ENCODE measurements around the gene FKBP7.

Gene FKBP7

DNA sequence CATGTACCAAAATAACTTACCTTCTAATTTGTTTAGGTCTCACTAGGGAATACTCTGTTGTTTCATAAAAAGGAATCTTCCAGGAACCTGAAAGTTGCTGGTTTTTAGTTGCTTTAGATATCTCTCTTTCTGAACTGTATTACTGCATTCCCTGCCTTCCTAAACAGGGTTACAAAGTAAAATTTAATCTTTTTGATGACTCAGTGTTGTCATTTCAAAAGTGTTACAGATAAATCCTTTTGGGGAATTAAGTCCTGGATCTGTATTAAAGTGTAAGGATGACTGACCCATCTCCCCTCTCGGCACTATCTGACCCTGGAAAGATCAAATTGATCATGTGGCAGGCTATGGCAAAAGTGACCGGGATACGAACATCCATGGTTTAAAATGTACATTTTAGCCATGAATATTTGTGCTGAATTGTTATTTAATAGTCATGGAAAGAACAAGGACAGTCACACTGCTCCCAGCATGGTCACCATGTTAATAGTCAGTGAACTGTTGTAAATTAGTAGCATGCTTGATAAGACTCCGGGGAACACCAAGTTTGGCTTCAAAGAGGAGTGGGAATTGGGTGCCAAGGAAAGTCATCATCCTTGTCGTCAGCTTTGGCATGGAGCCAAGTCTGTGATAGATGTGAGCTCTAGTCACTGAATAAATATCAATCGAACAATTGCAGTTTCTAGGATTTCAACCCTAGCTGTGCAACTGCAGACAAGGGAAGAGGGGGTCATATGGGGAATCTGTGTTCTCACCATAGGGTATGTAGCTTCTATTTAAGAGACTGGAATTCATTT is 6.0 kb upstream of the FKBP7 start:
- no peak overlapping the region for H3K27ac ChIP-seq (ENCODE audit: low read length)
- no peaks in the 10 kb centered on the region for H3K9me3 ChIP-seq (ENCODE audit: insufficient read depth, low read depth, low read length)
- no peaks in the 10 kb centered on the region; the same call in 1 of the 2 replicates for H3K36me3 ChIP-seq (ENCODE audit: insufficient read depth, low read depth, low read length)
- no peak overlapping the region for H3K9ac ChIP-seq (ENCODE audit: low read depth, low read length)
- H3K4me1 ChIP-seq (ENCODE audit: insufficient read depth, low read length): peaks cover 20% of the 10 kb centered on the region
- no peak overlapping the region for H3K4me3 ChIP-seq (ENCODE audit: low read length)
- peaks cover 3% of the 10 kb centered on the region; the same call in 1 of the 2 replicates for H3K27me3 ChIP-seq (ENCODE audit: insufficient read depth, low read length)

DNA sequence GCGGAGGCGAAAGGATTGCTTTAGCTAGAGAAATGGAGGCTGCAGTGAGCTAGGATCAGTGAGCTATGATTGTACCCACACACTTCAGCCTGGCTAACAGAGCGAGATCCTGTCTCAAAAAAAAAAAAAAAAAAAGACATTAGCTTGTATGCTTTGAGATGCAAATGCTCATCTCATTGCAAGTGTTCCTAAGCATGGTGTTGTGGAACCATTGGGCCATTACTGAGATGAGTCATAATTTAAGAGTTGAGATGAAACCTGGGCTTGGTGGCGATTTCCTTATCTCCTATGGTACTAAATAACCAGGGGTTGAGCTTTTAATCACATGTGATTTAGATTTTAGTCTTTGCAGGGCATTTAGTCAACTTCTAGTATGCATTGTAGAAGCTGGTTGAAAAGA is 4.0 kb upstream of the FKBP7 start:
- Histone ChIP-seq H3K4me1 (ENCODE audit: insufficient read depth, low read length) (peaks cover 23% of the 10 kb centered on the region), H3K36me3 (ENCODE audit: insufficient read depth, low read depth, low read length) (no peaks in the 10 kb centered on the region; the same call in 1 of the 2 replicates), H3K27ac (ENCODE audit: low read length) (no peak overlapping the region), H3K27me3 (ENCODE audit: insufficient read depth, low read length) (peaks cover 8% of the 10 kb centered on the region; the same call in 1 of the 2 replicates), H3K9me3 (ENCODE audit: insufficient read depth, low read depth, low read length) (no peaks in the 10 kb centered on the region), H3K9ac (ENCODE audit: low read depth, low read length) (no peak overlapping the region), H3K4me3 (ENCODE audit: low read length) (0 out of 2 replicates have a peak overlapping the region, but pooled peaks have one; percentile 24)

DNA sequence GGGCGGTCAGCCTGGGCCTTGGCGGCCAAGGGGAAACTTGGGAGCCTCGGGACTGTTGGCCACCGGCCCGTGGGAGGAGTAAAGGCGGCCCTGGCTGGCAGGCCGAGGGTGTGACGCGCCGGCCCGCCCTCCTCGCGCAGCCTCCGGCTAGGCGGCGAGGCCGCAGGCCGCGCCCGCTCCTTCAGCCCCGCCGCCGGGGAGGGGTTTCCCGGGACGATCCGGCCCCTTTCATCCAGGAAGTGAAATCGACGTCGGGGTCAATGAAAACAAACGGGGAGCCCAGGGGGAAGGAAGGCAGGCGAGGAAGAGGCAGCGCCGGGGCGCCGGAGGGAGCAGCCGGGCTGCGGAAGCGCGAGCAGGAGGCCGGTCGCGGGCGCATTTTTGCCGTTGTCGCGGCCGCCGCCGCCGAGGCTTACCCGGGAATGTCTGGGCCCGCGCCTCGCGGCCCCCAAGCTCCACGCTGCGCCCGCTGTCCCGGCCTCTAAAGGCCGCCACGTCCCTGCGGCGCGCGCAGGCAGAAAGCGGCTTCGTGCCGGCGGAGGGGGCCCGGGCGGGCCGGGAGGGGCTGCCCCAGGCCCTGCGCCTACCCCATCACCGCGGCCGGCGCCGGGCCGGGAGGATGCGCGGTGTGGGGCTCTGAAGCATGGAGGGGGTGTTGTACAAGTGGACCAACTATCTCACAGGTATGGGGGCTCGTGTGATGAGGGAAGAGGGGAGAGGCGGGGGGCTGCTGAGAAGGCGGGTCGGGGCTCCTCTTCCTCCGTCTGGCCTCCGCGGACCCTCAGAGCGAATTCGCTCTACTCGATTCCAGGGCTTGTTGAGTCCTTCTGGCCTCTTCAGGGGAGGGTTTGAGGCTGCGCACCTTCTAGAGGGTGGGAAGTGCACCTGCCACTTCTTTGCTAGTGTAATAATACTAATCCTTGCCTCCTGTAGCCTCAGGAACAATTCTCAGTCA is 2.1 kb upstream of the FKBP7 start, which contains the start of gene PLEKHA3:
TSS of gene PLEKHA3 (plus strand) at position 231 of the 955 bp plus-strand sequence. CDS start at position 644, 413 bp downstream.
- peaks cover 23% of the 10 kb centered on the region for H3K4me1 ChIP-seq (ENCODE audit: insufficient read depth, low read length)
- peak within 1 kb of the TSS; percentile 79; the same call in 1 of the 2 replicates for H3K9ac ChIP-seq (ENCODE audit: low read depth, low read length)
- H3K27ac ChIP-seq (ENCODE audit: low read length): no peak within 1 kb of the TSS
- H3K9me3 ChIP-seq (ENCODE audit: insufficient read depth, low read depth, low read length): no peaks in the 10 kb centered on the region
- peak within 1 kb of the TSS; percentile 99 for H3K4me3 ChIP-seq (ENCODE audit: low read length)
- H3K36me3 ChIP-seq (ENCODE audit: insufficient read depth, low read depth, low read length): no peaks in the 10 kb centered on the region
- peaks cover 8% of the 10 kb centered on the region; the same call in 1 of the 2 replicates for H3K27me3 ChIP-seq (ENCODE audit: insufficient read depth, low read length)

DNA sequence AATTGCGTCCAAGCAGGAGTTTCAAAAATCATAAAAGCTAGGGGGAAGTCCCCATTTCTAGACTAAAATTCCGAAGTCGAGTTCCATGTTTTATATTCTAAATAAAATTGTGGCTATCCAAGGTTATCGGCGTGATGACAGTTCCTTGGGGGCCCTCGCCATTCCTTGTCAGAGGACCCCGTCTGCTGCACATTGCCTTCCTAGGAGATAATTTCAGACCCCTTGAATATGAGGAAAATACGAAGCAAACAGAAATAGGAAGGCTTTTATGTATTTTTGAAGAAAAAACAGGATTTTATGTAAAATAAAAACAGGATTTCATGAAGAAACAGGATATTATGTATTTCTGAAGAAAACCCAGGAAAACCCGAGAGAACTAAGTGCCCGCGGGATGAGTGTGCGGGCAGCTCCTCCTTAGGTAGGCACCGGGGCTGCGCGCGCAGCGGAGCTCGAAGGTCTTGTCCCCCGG is 1.4 kb upstream of the FKBP7 start:
- peak overlapping the region; percentile 99 for H3K4me3 ChIP-seq (ENCODE audit: low read length)
- peaks cover 23% of the 10 kb centered on the region for H3K4me1 ChIP-seq (ENCODE audit: insufficient read depth, low read length)
- no peaks in the 10 kb centered on the region for H3K9me3 ChIP-seq (ENCODE audit: insufficient read depth, low read depth, low read length)
- H3K27me3 ChIP-seq (ENCODE audit: insufficient read depth, low read length): peaks cover 8% of the 10 kb centered on the region; the same call in 1 of the 2 replicates
- no peak overlapping the region for H3K27ac ChIP-seq (ENCODE audit: low read length)
- H3K9ac ChIP-seq (ENCODE audit: low read depth, low read length): peak overlapping the region; percentile 79; the same call in 1 of the 2 replicates
- H3K36me3 ChIP-seq (ENCODE audit: insufficient read depth, low read depth, low read length): no peaks in the 10 kb centered on the region

DNA sequence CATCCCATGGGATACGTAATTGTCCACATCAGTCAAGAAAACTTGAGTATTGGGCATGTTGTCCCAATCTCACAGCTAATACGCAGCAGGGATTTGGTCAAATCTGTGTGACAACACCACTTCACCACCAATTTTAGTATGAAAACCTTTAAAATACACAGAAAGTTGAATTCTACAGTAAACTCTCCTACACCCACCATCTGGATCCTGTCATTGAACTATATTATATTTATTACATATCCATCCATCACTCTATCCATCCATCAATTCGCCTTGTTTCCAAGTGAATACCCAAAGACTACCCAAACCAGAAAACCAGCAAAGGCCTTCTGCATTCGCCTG is 846 bp upstream of the FKBP7 start:
- Histone ChIP-seq H3K36me3 (ENCODE audit: insufficient read depth, low read depth, low read length) (no peaks in the 10 kb centered on the region), H3K27ac (ENCODE audit: low read length) (no peak overlapping the region), H3K9me3 (ENCODE audit: insufficient read depth, low read depth, low read length) (no peaks in the 10 kb centered on the region), H3K9ac (ENCODE audit: low read depth, low read length) (no peak overlapping the region), H3K4me3 (ENCODE audit: low read length) (peak overlapping the region; percentile 99; the same call in 1 of the 2 replicates), H3K4me1 (ENCODE audit: insufficient read depth, low read length) (peaks cover 23% of the 10 kb centered on the region), H3K27me3 (ENCODE audit: insufficient read depth, low read length) (peaks cover 8% of the 10 kb centered on the region; the same call in 1 of the 2 replicates)

DNA sequence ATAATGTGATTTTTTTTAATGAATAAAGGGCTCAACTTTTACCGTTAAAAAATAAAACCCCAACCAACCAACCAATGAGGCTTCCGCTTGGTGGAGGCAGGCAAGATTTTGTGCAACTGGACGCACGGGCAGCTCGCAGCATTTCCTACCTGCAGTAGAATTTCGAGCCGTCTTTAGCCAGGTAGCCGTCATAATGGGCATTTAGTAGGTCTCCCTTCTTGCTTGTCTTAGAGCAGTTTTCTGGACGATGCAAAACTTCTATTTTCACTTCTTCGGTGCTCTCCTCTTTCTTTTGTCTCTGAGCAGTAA is 316 bp downstream of the FKBP7 start:
- peak overlapping the region; percentile 87 for H3K9ac ChIP-seq (ENCODE audit: low read depth, low read length)
- H3K4me3 ChIP-seq (ENCODE audit: low read length): peak overlapping the region; percentile 99
- peaks cover 23% of the 10 kb centered on the region for H3K4me1 ChIP-seq (ENCODE audit: insufficient read depth, low read length)
- peaks cover 8% of the 10 kb centered on the region; the same call in 1 of the 2 replicates for H3K27me3 ChIP-seq (ENCODE audit: insufficient read depth, low read length)
- no peaks in the 10 kb centered on the region for H3K36me3 ChIP-seq (ENCODE audit: insufficient read depth, low read depth, low read length)
- no peaks in the 10 kb centered on the region for H3K9me3 ChIP-seq (ENCODE audit: insufficient read depth, low read depth, low read length)
- H3K27ac ChIP-seq (ENCODE audit: low read length): no peak overlapping the region

DNA sequence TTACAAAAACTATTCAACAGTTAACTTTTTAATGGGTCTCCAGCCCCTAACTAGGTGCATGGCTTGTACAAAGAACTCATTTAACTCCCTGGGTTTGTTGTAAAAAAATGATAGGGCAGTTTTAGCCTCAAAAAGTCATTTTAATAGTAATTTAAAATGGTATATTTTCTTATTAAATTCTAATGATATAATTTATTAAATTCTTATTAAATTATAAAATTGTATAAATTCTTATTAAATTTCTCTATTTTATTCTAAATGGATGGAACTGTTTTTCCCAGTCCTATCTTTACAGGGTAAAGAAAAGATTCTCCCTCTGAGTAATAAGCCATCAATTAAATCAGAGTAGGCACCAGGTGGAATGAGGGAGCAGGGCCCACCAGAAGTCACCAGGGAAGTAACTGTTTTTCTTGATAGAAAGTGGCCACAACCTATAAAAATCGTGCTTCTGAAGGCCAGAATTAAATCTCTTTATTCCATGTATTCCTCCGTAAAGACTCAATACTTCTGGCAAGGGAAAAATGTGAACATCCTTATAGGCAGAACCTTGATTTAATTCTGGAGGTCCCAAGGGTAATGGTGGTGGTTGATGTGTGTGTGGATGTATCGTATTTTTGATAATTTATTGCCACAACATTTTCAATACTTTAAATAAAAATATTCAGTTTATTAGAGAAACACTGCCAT is 814 bp downstream of the FKBP7 start:
- peak overlapping the region; percentile 99 for H3K4me3 ChIP-seq (ENCODE audit: low read length)
- H3K36me3 ChIP-seq (ENCODE audit: insufficient read depth, low read depth, low read length): no peaks in the 10 kb centered on the region
- H3K9me3 ChIP-seq (ENCODE audit: insufficient read depth, low read depth, low read length): no peaks in the 10 kb centered on the region

DNA sequence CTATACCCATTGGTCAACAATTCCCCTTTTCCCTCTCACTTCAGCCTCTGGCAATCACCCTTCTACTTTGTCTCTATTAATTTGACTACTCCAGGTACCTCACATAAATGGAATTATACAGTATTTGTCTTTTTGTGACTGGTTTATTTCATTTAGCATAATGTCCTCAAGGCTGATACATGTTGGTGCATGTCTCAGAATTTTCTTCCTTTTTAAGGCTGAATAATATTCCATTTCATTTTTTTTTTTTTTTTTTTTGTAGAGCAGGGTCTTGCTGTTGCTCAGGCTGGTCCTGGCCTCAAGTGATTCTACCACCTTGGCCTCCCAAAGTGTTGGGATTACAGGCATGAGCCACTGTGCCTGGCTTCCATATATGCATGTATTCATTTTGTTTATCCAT is 1.9 kb downstream of the FKBP7 start:
- H3K36me3 ChIP-seq (ENCODE audit: insufficient read depth, low read depth, low read length): no peaks in the 10 kb centered on the region
- H3K4me3 ChIP-seq (ENCODE audit: low read length): no peak overlapping the region
- H3K27me3 ChIP-seq (ENCODE audit: insufficient read depth, low read length): peaks cover 8% of the 10 kb centered on the region; the same call in 1 of the 2 replicates
- H3K9ac ChIP-seq (ENCODE audit: low read depth, low read length): no peak overlapping the region
- H3K9me3 ChIP-seq (ENCODE audit: insufficient read depth, low read depth, low read length): no peaks in the 10 kb centered on the region
- no peak overlapping the region for H3K27ac ChIP-seq (ENCODE audit: low read length)
- H3K4me1 ChIP-seq (ENCODE audit: insufficient read depth, low read length): peaks cover 10% of the 10 kb centered on the region

More for the DNA sequence above, 814 bp downstream of the FKBP7 start:
- Histone ChIP-seq H3K27ac (ENCODE audit: low read length) (no peak overlapping the region), H3K9ac (ENCODE audit: low read depth, low read length) (peak overlapping the region; percentile 87; the same call in 1 of the 2 replicates), H3K4me1 (ENCODE audit: insufficient read depth, low read length) (peaks cover 21% of the 10 kb centered on the region), H3K27me3 (ENCODE audit: insufficient read depth, low read length) (peaks cover 8% of the 10 kb centered on the region; the same call in 1 of the 2 replicates)

DNA sequence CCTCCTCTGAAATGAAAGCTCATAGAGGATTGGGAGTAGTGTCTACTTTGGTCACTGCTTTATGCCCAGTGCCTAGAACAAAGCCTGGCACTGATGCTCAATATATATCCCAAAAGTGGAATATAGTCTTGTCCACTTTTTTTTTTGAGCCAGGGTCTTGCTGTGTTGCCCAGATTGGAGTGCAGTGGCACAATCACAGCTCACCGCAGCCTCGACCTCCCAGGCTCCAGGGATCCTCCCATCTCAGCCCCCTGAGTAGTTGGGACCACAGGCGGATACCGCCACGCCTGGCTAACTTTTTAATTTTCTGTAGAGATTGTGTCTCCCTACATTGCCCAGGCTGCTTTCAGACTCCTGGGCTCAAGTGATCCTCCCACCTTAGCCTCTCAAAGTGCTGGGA is 3.8 kb downstream of the FKBP7 start:
- H3K4me1 ChIP-seq (ENCODE audit: insufficient read depth, low read length): peaks cover 5% of the 10 kb centered on the region
- H3K9me3 ChIP-seq (ENCODE audit: insufficient read depth, low read depth, low read length): no peaks in the 10 kb centered on the region
- H3K36me3 ChIP-seq (ENCODE audit: insufficient read depth, low read depth, low read length): no peaks in the 10 kb centered on the region
- no peak overlapping the region for H3K27ac ChIP-seq (ENCODE audit: low read length)
- H3K4me3 ChIP-seq (ENCODE audit: low read length): no peak overlapping the region
- peaks cover 6% of the 10 kb centered on the region; the same call in 1 of the 2 replicates for H3K27me3 ChIP-seq (ENCODE audit: insufficient read depth, low read length)
- H3K9ac ChIP-seq (ENCODE audit: low read depth, low read length): no peak overlapping the region

DNA sequence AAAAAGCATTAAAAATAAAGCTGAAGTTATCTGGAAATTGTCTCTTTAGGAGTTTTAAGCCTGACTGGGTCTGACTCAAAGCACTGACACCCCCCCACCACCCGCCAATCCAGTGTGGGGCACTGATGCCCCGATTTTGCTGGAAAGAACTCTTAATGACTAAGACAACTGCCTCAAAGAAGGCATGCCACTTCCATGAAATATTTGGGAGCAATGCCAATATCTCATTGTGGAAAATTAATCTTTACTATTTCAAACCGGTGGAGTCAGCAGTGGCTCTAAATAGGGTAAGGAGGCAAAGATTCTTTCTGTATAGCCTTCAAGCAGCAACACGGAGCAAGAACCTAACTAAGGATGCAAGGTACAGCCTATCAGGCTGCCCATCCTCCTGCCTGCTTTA is 4.5 kb downstream of the FKBP7 start:
- no peaks in the 10 kb centered on the region; the same call in 1 of the 2 replicates for H3K27me3 ChIP-seq (ENCODE audit: insufficient read depth, low read length)
- H3K27ac ChIP-seq (ENCODE audit: low read length): no peak overlapping the region
- no peak overlapping the region for H3K9ac ChIP-seq (ENCODE audit: low read depth, low read length)
- no peaks in the 10 kb centered on the region for H3K36me3 ChIP-seq (ENCODE audit: insufficient read depth, low read depth, low read length)
- no peak overlapping the region for H3K4me3 ChIP-seq (ENCODE audit: low read length)
- H3K9me3 ChIP-seq (ENCODE audit: insufficient read depth, low read depth, low read length): no peaks in the 10 kb centered on the region
- H3K4me1 ChIP-seq (ENCODE audit: insufficient read depth, low read length): no peaks in the 10 kb centered on the region

DNA sequence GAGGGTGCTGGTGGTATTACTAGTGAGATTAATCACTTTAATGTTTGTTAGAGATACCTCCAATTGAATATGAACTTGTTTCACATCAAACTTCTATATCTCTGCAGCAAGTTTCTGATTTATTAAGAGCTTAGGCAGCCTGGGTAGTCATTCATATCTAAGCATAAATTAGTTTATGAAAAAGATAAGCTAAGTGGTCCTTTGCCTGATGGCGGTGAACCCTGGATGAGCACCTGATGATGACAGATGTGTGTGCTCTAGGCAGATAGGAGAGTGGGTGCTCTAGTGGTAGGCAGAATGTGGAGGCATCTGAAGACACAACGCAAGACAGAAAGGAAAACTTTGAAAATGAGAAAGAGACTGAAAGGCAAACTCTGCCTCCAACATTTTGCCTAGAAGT is 5.0 kb downstream of the FKBP7 start:
- H3K36me3 ChIP-seq (ENCODE audit: insufficient read depth, low read depth, low read length): no peaks in the 10 kb centered on the region
- H3K27me3 ChIP-seq (ENCODE audit: insufficient read depth, low read length): no peaks in the 10 kb centered on the region
- H3K27ac ChIP-seq (ENCODE audit: low read length): no peak overlapping the region

More for the DNA sequence above, 5.0 kb downstream of the FKBP7 start:
- H3K4me3 ChIP-seq (ENCODE audit: low read length): no peak overlapping the region
- no peak overlapping the region for H3K9ac ChIP-seq (ENCODE audit: low read depth, low read length)
- H3K9me3 ChIP-seq (ENCODE audit: insufficient read depth, low read depth, low read length): no peaks in the 10 kb centered on the region
- no peaks in the 10 kb centered on the region for H3K4me1 ChIP-seq (ENCODE audit: insufficient read depth, low read length)
